ENCODE data around the gene IL22RA2. TPM values are rescaled to one million over a fixed set of nuclear protein-coding genes. Genes with fewer than 3 reads are reported as not detected.

Gene IL22RA2
- total RNA-seq, 1 experiment from 2014 or later: not detected

GRCh38 chr6:137149035-137149393, 24.4 kb downstream of the IL22RA2 start:
- no peak for TF ChIP-seq CTCF (conservative IDR thresholded peaks at IDR 0.05)
- Histone ChIP-seq H2AK5ac (ENCODE audit: insufficient read length, low read length) (no peak overlapping the region), H3K4me2 (ENCODE audit: insufficient read depth, insufficient read length, low read length) (no peak overlapping the region), H2AFZ (ENCODE audit: low read length) (no peak overlapping the region), H3K18ac (ENCODE audit: insufficient read length, low read depth, low read length) (no peak overlapping the region), H2BK120ac (ENCODE audit: low read depth, low read length, poor library complexity, severe bottlenecking) (no peak overlapping the region), H4K20me1 (ENCODE audit: control insufficient read depth, insufficient read depth, insufficient read length) (no peaks in the 10 kb centered on the region), H4K91ac (ENCODE audit: insufficient read length, low read depth, low read length) (no peak overlapping the region), H3K9me3 (ENCODE audit: control insufficient read depth, low read depth, low read length) (no peaks in the 10 kb centered on the region), H2BK5ac (ENCODE audit: insufficient read length, low read length) (no peak overlapping the region), H3K4me1 (ENCODE audit: insufficient read depth, low read length) (no peaks in the 10 kb centered on the region), H3K14ac (ENCODE audit: insufficient read depth, low read length) (no peak overlapping the region), H3K79me2 (ENCODE audit: insufficient read depth, low read length) (no peaks in the 10 kb centered on the region), H3K56ac (ENCODE audit: insufficient read length, low read depth, low read length) (no peak overlapping the region), H3K23me2 (ENCODE audit: insufficient read length, low read depth, low read length, poor library complexity, severe bottlenecking) (no peaks in the 10 kb centered on the region), H2BK15ac (ENCODE audit: low read depth, low read length) (no peak overlapping the region), H2BK12ac (ENCODE audit: insufficient read length, low read depth, low read length) (no peak overlapping the region), H2BK20ac (ENCODE audit: low read depth, low read length, poor library complexity, severe bottlenecking) (no peak overlapping the region), H3K23ac (ENCODE audit: insufficient read length, low read depth, low read length) (no peak overlapping the region), H3T11ph (ENCODE audit: low read length) (no peak overlapping the region), H4K8ac (replicated peaks; ENCODE audit: insufficient read length, low read depth, low read length) (no peak overlapping the region), H3K4ac (ENCODE audit: low read depth, low read length) (no peak overlapping the region), H3K27me3 (ENCODE audit: insufficient read depth, low read length) (no peaks in the 10 kb centered on the region), H3K79me1 (ENCODE audit: insufficient read depth, low read depth, low read length, poor library complexity, severe bottlenecking) (no peaks in the 10 kb centered on the region), H3K27ac (ENCODE audit: insufficient read length, low read depth, low read length) (no peak overlapping the region), H4K5ac (ENCODE audit: insufficient read length, low read depth, low read length) (no peak overlapping the region), H3K9ac (ENCODE audit: extremely low read depth, insufficient read length, low read length) (no peak overlapping the region)
- H3K4me1 Mint-ChIP-seq: no peaks in the 10 kb centered on the region
- WGBS (ENCODE audit: extremely low coverage, insufficient read length, low lambda C conversion rate): no CpG with 5 or more reads among the region's 1 CpG
- no peak overlapping the region for H3K27ac Mint-ChIP-seq
- DNase-seq: no peak
- peaks cover 7 to 8% of the 10 kb centered on the region in 2 experiments; a peak in 4 of 5 replicates for H3K9me3 Mint-ChIP-seq
- no peaks in the 10 kb centered on the region for H3K27me3 Mint-ChIP-seq (ENCODE audit: low read depth)
- peaks cover 0 to 6% (median 0%) of the 10 kb centered on the region in 3 experiments; a peak in 1 of 7 replicates for H3K36me3 Mint-ChIP-seq (ENCODE audit: insufficient read depth in 1 of 3, low read depth in 3 of 3)
- H3K4me3 Mint-ChIP-seq: no peak overlapping the region
